DND-41 (cell line): ENCODE results near the gene RBM26.

Experiments
- ATAC-seq: fragments of 200-7000 bp; cut with Tn5 transposase; 3 replicates; pipeline ENCODE4 v1.9.1; 2021; ENCODE audit warnings: low read depth; ENCODE audit not compliant: insufficient read depth
- DNase-seq: peaks from one replicate; pipeline ENCODE4 v3.0.0-alpha.2; 2020
- H2AFZ ChIP-seq: 2 replicates; pipeline ENCODE4 v1.6.0; 2012; ENCODE audit warnings: low read depth, low read length
- H3K27ac ChIP-seq: 2 replicates; pipeline ENCODE4 v1.5.1; 2012; ENCODE audit warnings: low read length, inconsistent platforms
- H3K27me3 ChIP-seq: fragments of 200-600 bp; sonication (generic); 2 replicates; pipeline ENCODE4 v1.6.0; 2012; ENCODE audit warnings: low read length, mild to moderate bottlenecking, inconsistent platforms; ENCODE audit not compliant: insufficient read depth, poor library complexity
- H3K36me3 ChIP-seq: 2 replicates; pipeline ENCODE4 v1.5.1; 2012; ENCODE audit warnings: low read length, inconsistent platforms; ENCODE audit not compliant: insufficient read depth
- H3K4me1 ChIP-seq: 2 replicates; pipeline ENCODE4 v1.5.1; 2012; ENCODE audit warnings: mild to moderate bottlenecking, low read length; ENCODE audit not compliant: insufficient read depth
- H3K4me2 ChIP-seq: 2 replicates; pipeline ENCODE4 v1.6.0; 2012; ENCODE audit warnings: mild to moderate bottlenecking, moderate library complexity, low read length, inconsistent platforms; ENCODE audit not compliant: insufficient read depth
- H3K4me3 ChIP-seq, 2 experiments: fragments of 200-600 bp in 1 of 2; shearing (Covaris generic) in 1 of 2; 2 replicates each; pipeline ENCODE4 v1.5.1; 2012 to 2016; ENCODE audit warnings: inconsistent platforms in 2 of 2, low read length in 2 of 2, mild to moderate bottlenecking in 2 of 2, low read depth in 1 of 2, moderate library complexity in 1 of 2
- H3K79me2 ChIP-seq: 2 replicates; pipeline ENCODE4 v1.6.0; 2012; ENCODE audit warnings: low read length, inconsistent platforms; ENCODE audit not compliant: insufficient read depth
- H3K9ac ChIP-seq: 2 replicates; pipeline ENCODE4 v1.6.0; 2012; ENCODE audit warnings: low read depth, mild to moderate bottlenecking, inconsistent platforms, low read length, moderate library complexity
- H3K9me3 ChIP-seq: 2 replicates; pipeline ENCODE4 v1.5.1; 2012; ENCODE audit warnings: low read length, moderate library complexity, mild to moderate bottlenecking, inconsistent platforms; ENCODE audit not compliant: insufficient read depth, severe bottlenecking
- H4K20me1 ChIP-seq: 2 replicates; pipeline ENCODE4 v1.6.0; 2012; ENCODE audit warnings: low read length; ENCODE audit not compliant: insufficient read depth
- CTCF ChIP-seq: IDR thresholded peaks from 2 replicates; pipeline ENCODE4 v1.5.1; 2012; ENCODE audit warnings: borderline replicate concordance, low read length, moderate library complexity, mild to moderate bottlenecking; ENCODE audit not compliant: poor library complexity, severe bottlenecking; ENCODE audit errors: extremely low read depth
- EZH2 ChIP-seq: IDR thresholded peaks from 3 replicates; pipeline ENCODE4 v1.6.1; 2012; ENCODE audit warnings: borderline replicate concordance, low read depth, mild to moderate bottlenecking, moderate library complexity, low read length, inconsistent platforms; ENCODE audit not compliant: severe bottlenecking

RBM26 gene

DNA sequence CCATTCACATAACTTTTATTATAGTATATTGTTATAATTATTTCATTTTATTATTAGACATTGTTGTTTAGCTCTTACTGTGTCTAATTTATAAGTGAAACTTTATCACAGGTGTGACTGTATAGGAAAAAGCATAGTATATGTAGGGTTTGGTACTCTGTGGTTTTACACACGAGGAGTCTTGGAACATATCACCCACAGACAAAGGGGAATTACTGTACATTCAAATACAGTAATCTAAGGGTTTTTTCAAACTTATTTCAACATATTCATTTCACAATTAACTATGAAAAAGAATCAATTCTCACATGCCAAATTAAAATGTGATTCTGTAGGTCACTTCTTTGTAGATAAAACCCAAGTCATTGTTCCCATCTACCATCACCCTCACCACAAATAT is 46.0 kb downstream of the RBM26 start:
- no peaks in the 10 kb centered on the region for H4K20me1 ChIP-seq
- H2AFZ ChIP-seq = no peak overlapping the region
- H3K9ac ChIP-seq = no peak overlapping the region
- H3K79me2 ChIP-seq = peaks cover 5% of the 10 kb centered on the region; the same call in 1 of the 2 replicates
- no peaks in the 10 kb centered on the region for H3K27me3 ChIP-seq
- H3K4me2 ChIP-seq = no peak overlapping the region
- no peak for ATAC-seq
- DNase-seq = no peak
- H3K36me3 ChIP-seq = peaks cover 96% of the 10 kb centered on the region
- no peak overlapping the region for H3K27ac ChIP-seq
- no peak overlapping the region for H3K4me3 ChIP-seq
- no peaks in the 10 kb centered on the region for H3K4me1 ChIP-seq
- H3K9me3 ChIP-seq = no peaks in the 10 kb centered on the region
- TF ChIP-seq CTCF (no peak), EZH2 (no peak)

DNA sequence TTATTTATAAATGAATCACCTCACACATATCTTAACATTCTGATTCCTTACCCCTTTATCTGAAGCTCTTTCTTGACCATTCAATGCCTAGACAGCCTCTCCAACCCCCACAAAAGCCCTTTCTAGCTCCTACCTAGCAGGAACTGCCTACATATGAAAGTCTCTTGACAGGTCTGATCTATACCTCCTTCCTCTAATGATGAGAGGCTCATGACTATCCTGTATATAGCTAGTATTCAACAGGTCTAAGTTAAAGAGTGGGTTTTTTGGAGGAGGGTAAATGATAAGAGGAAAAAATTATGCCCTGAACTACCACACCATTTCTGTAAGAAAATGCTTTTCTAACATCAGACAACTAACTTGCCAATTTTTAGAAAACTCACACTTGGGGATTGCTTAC is 47.0 kb downstream of the RBM26 start:
- Histone ChIP-seq H3K4me2 (no peak overlapping the region), H3K9ac (no peak overlapping the region), H3K4me1 (no peaks in the 10 kb centered on the region), H4K20me1 (no peaks in the 10 kb centered on the region), H3K27ac (no peak overlapping the region), H3K27me3 (no peaks in the 10 kb centered on the region), H2AFZ (no peak overlapping the region), H3K9me3 (no peaks in the 10 kb centered on the region), H3K4me3 (no peak overlapping the region), H3K79me2 (peaks cover 5% of the 10 kb centered on the region; the same call in 1 of the 2 replicates), H3K36me3 (peaks cover 96% of the 10 kb centered on the region)
- ATAC-seq (no peak), DNase-seq (no peak)
- no peak for TF ChIP-seq CTCF
- TF ChIP-seq EZH2 = no peak

GRCh38 chr13:79354285-79354684 is 51.8 kb downstream of the RBM26 start:
- Histone ChIP-seq H3K4me1 (no peaks in the 10 kb centered on the region), H3K27me3 (no peaks in the 10 kb centered on the region), H3K9me3 (no peaks in the 10 kb centered on the region), H3K4me2 (no peak overlapping the region), H4K20me1 (no peaks in the 10 kb centered on the region), H3K27ac (no peak overlapping the region), H3K79me2 (peaks cover 3% of the 10 kb centered on the region), H3K36me3 (peaks cover 92% of the 10 kb centered on the region), H3K4me3 (no peak overlapping the region), H2AFZ (no peak overlapping the region), H3K9ac (no peak overlapping the region)
- DNase-seq (no peak), ATAC-seq (no peak)
- no peak for TF ChIP-seq EZH2

GRCh38 chr13:79353693-79354092 is 52.4 kb downstream of the RBM26 start:
- H3K4me2 ChIP-seq = no peak overlapping the region
- TF ChIP-seq EZH2 (no peak), CTCF (no peak)
- H3K27me3 ChIP-seq = no peaks in the 10 kb centered on the region
- H3K9ac ChIP-seq = no peak overlapping the region
- no peaks in the 10 kb centered on the region for H3K9me3 ChIP-seq
- H3K79me2 ChIP-seq = peaks cover 3% of the 10 kb centered on the region; the same call in 1 of the 2 replicates
- DNase-seq (no peak), ATAC-seq (no peak)
- peaks cover 86% of the 10 kb centered on the region for H3K36me3 ChIP-seq
- no peaks in the 10 kb centered on the region for H3K4me1 ChIP-seq
- H3K4me3 ChIP-seq = no peak overlapping the region
- no peak overlapping the region for H3K27ac ChIP-seq
- H4K20me1 ChIP-seq = no peaks in the 10 kb centered on the region
- H2AFZ ChIP-seq = no peak overlapping the region
